Breast epithelium (tissue), 4 donors: ENCODE data around the gene MAP4K1. TPM values are rescaled to one million over a fixed set of nuclear protein-coding genes. Genes with fewer than 3 reads are reported as not detected.
"Not testable (repeated sequence)": the region's sequence is repeated elsewhere in the genome, so short reads cannot be mapped to it uniquely, and the experiment has no call there.

Source experiments
- DNase-seq, 2 donors: peaks; one replicate each; pipeline ENCODE4 v3.0.0-alpha.2; 2019; ENCODE audit warnings: low spot score in 2 of 2
- H3K27ac ChIP-seq, 2 donors: fragments of 200-600 bp; sonication (generic) in 1 of 2; one replicate each; pipeline ENCODE4 v1.5.1; 2016 to 2019; ENCODE audit warnings: mild to moderate bottlenecking in 1 of 2
- H3K27me3 ChIP-seq, 2 donors: fragments of 200-600 bp; sonication (generic) in 1 of 2; one replicate each; pipeline versions ENCODE4 v1.5.1 to v1.6.0; 2017 to 2019; ENCODE audit warnings: control low read depth in 1 of 2, mild to moderate bottlenecking in 1 of 2
- H3K36me3 ChIP-seq: fragments of 200-600 bp; one replicate; pipeline ENCODE4 v1.5.1; 2019
- H3K4me1 ChIP-seq, 2 donors: fragments of 200-600 bp; sonication (generic); one replicate each; pipeline ENCODE4 v1.5.1; 2016 to 2019; ENCODE audit warnings: control low read depth in 1 of 2
- H3K4me3 ChIP-seq, 3 donors: fragments of 200-600 bp; sonication (generic); 1 replicate in 2 of 3; 2 replicates in 1 of 3; pipeline ENCODE4 v1.5.1; 2016 to 2019; ENCODE audit warnings: mild to moderate bottlenecking in 3 of 3, moderate library complexity in 2 of 3
- H3K9me3 ChIP-seq, 2 donors: fragments of 200-600 bp; sonication (generic) in 1 of 2; one replicate each; pipeline ENCODE4 v1.5.1; 2016 to 2019; ENCODE audit warnings: control low read depth in 1 of 2
- CTCF ChIP-seq, 3 donors: fragments of 450-650 bp; IDR thresholded peaks; one replicate each; pipeline ENCODE4 v1.5.1; 2016 to 2017; ENCODE audit warnings: antibody characterized with exemption in 3 of 3, mild to moderate bottlenecking in 3 of 3, moderate library complexity in 3 of 3
- POLR2A ChIP-seq: fragments of 450-650 bp; IDR thresholded peaks from one replicate; pipeline ENCODE4 v1.6.1; 2016; ENCODE audit warnings: antibody characterized with exemption, mild to moderate bottlenecking, moderate library complexity
- POLR2AphosphoS5 ChIP-seq, 3 donors: sonication (generic); formaldehyde crosslinking; IDR thresholded peaks; one replicate each; pipeline ENCODE4 v1.6.1; 2017; ENCODE audit warnings: antibody characterized with exemption in 3 of 3
- intact Hi-C: fragments of 100-400 bp; cut with DNase I; formaldehyde crosslinking; loops from one replicate; pipeline ENCODE4 v1.15.1; 2023; ENCODE audit warnings: low total_unique reads
- total RNA-seq, 3 donors: library from RNA; depleted of rRNA; stranded (reverse); fragments of >200 nt; gene quantifications; one replicate each; pipeline ENCODE4 v1.1.0, GENCODE V29; 2016

MAP4K1 gene
- total RNA-seq, 3 donors from 2014 or later: 2.5 to 9.3 (median 3.6) TPM

GRCh38 chr19:38638461-38638860, 20.7 kb upstream of the MAP4K1 start:
- no peak for DNase-seq
- Histone ChIP-seq H3K27ac (no peak overlapping the region), H3K9me3 (no peaks in the 10 kb centered on the region), H3K4me1 (peaks cover 0 to 4% of the 10 kb centered on the region in 2 donors), H3K4me3 (no peak overlapping the region), H3K36me3 (no peaks in the 10 kb centered on the region), H3K27me3 (no peaks in the 10 kb centered on the region)
- TF ChIP-seq POLR2A: no peak
- no peak for TF ChIP-seq POLR2AphosphoS5 (IDR thresholded peaks at IDR 0.05)
- intact Hi-C loops: no loop called here

GRCh38 chr19:38635483-38636399, 18.0 kb upstream of the MAP4K1 start:
- no peak for TF ChIP-seq POLR2A
- no peak for TF ChIP-seq CTCF (IDR thresholded peaks at IDR 0.05)
- TF ChIP-seq POLR2AphosphoS5 (IDR thresholded peaks at IDR 0.05): no peak
- no peaks in the 10 kb centered on the region for H3K9me3 ChIP-seq
- no peak for DNase-seq
- H3K27ac ChIP-seq: peak overlapping the region in 1 of 2 donors; percentile 52
- intact Hi-C loops: no loop called here
- H3K4me3 ChIP-seq: no peak overlapping the region
- H3K4me1 ChIP-seq: peaks cover 0 to 4% of the 10 kb centered on the region in 2 donors
- H3K36me3 ChIP-seq: no peaks in the 10 kb centered on the region
- no peaks in the 10 kb centered on the region for H3K27me3 ChIP-seq

GRCh38 chr19:38634757-38635482, 17.2 kb upstream of the MAP4K1 start:
- TF ChIP-seq CTCF (IDR thresholded peaks at IDR 0.05): peak; percentile 92 to 96 (median 95)
- TF ChIP-seq POLR2AphosphoS5 (IDR thresholded peaks at IDR 0.05): no peak
- TF ChIP-seq POLR2A: no peak
- Histone ChIP-seq H3K27ac (peak overlapping the region; percentile 42 to 68), H3K36me3 (no peaks in the 10 kb centered on the region), H3K4me3 (no peak overlapping the region), H3K27me3 (no peaks in the 10 kb centered on the region), H3K4me1 (peaks cover 0 to 4% of the 10 kb centered on the region in 2 donors), H3K9me3 (no peaks in the 10 kb centered on the region)
- intact Hi-C loops: no loop called here
- DNase-seq: peak in 1 of 2 donors; percentile 76

- peaks cover 0 to 4% of the 10 kb centered on the region in 2 donors for H3K4me1 ChIP-seq
- no peaks in the 10 kb centered on the region for H3K36me3 ChIP-seq
- TF ChIP-seq POLR2AphosphoS5 (IDR thresholded peaks at IDR 0.05): no peak
- TF ChIP-seq CTCF (IDR thresholded peaks at IDR 0.05): no peak
- no peak for TF ChIP-seq POLR2A
- H3K9me3 ChIP-seq: no peaks in the 10 kb centered on the region
- H3K27ac ChIP-seq: no peak overlapping the region
- intact Hi-C loops: no loop called here
- H3K27me3 ChIP-seq: no peaks in the 10 kb centered on the region
- no peak for DNase-seq
- no peak overlapping the region for H3K4me3 ChIP-seq
Measured at GRCh38 chr19:38632476-38633213, 14.9 kb upstream of the MAP4K1 start.

GRCh38 chr19:38631811-38632475, 14.2 kb upstream of the MAP4K1 start:
- DNase-seq, H3K36me3 ChIP-seq, intact Hi-C loops, H3K27ac ChIP-seq, H3K4me1 ChIP-seq, H3K9me3 ChIP-seq, H3K27me3 ChIP-seq, H3K4me3 ChIP-seq: not testable (repeated sequence)

- H3K27ac ChIP-seq, H3K9me3 ChIP-seq, intact Hi-C loops: not testable (repeated sequence)
Measured at GRCh38 chr19:38631301-38631700, 13.5 kb upstream of the MAP4K1 start.

More at GRCh38 chr19:38631301-38631700, 13.5 kb upstream of the MAP4K1 start:
- not testable (repeated sequence) for DNase-seq, H3K36me3 ChIP-seq, H3K27me3 ChIP-seq, H3K4me3 ChIP-seq, H3K4me1 ChIP-seq
